GM23338 (cell line): Measurements from ENCODE around the gene SCFD2.

Source experiments
- CTCF ChIP-seq, 2 experiments: fragments of 200-600 bp in 1 of 2; sonication (generic) in 1 of 2; conservative IDR thresholded peaks; 2 replicates each; pipeline versions ENCODE4 v1.5.1 to v1.6.1; 2016 to 2017; ENCODE audit warnings: antibody characterized with exemption in 2 of 2, low read depth in 2 of 2, mild to moderate bottlenecking in 2 of 2, moderate library complexity in 1 of 2
- EZH2 ChIP-seq: fragments of 200-600 bp; sonication (generic); IDR thresholded peaks from one replicate; pipeline ENCODE4 v1.8.0; 2017; ENCODE audit warnings: antibody characterized with exemption, mild to moderate bottlenecking, low read depth; ENCODE audit not compliant: unreplicated experiment

GRCh38 chr4:53005149-53005546, 360.7 kb downstream of the SCFD2 start:
- TF ChIP-seq CTCF (conservative IDR thresholded peaks at IDR 0.05; ENCODE audit: low read depth in 2 of 2): no peak
- TF ChIP-seq EZH2: no peak
